Activated CD4-positive, alpha-beta T cell treated with anti-CD3 and anti-CD28 coated beads, Interleukin-2, amount 50 U/mL, for 1 hour (primary cell): ENCODE results near the gene PLEKHG4B.

Source experiments
- DNase-seq: peaks from one replicate; pipeline ENCODE4 v3.0.0-alpha.2; 2020

The PLEKHG4B gene

GRCh38 chr5:139579-140442 lies 47.8 kb downstream of the PLEKHG4B start:
- DNase-seq = no peak

DNA sequence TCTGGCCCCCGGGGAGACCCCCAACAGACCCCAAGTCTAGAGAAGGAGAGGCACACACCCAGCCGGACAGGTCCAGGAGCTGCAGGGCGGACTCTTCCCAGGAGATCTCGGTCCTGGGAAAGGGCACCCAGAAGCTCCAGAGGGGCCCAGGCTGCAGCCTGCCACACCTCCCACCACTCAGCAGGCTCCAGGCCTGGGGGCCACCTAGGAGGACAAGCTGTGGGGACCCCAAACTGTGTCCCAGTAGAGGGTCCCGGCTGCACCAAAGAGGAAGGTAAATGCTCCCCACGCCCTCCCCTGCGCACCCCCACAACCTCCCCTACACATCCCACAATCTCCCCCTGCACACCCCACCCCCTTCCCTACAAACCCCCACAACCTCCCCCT lies 48.5 kb downstream of the PLEKHG4B start:
- DNase-seq = no peak

- no peak for DNase-seq
Measured at GRCh38 chr5:141211-141610, 49.2 kb downstream of the PLEKHG4B start.

DNA sequence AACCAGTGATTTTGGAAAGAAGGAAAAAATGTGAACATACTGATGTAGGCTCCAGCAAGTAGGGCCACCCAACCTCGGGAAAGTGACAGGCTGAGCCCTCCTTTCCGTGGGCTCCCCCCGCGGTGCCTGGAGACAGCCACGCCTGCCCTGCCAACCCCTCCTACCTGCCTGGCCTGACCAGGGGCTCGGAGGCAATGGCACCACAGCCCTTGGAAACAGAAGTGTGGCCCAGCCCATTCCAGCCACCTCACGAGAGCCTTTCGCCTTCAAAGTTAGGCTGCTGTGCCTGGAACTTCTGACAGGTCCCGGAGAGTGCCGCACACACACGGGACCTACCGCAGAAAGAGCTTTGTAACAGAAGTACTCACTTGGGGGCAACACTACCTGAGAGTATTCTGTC lies 49.8 kb downstream of the PLEKHG4B start:
- DNase-seq = no peak

DNA sequence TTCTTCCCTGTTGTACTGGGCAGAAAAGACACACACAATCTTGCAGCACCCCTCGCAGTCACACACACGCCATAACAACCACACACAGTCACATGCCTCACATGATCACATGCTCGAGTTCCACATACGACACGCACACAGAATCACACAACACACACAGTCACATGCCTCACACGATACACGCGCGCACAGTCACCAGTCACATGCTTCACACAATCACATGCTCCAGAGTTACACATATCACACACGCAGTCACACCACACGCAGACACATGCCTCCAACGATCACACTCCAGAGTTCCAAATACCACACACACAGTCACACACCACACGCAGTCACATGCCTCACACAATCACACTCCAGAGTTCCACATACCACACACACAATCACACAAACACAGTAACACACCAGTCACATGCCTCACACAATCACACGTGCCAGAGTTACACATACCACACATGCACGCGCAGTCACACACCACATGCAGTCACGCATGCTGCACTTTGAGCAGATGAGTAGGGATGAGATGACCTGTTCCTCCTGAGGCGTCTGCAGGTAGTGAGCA lies 50.4 kb downstream of the PLEKHG4B start:
- no peak for DNase-seq

GRCh38 chr5:143041-143440 lies 51.1 kb downstream of the PLEKHG4B start:
- no peak for DNase-seq

GRCh38 chr5:144941-145340 lies 53.0 kb downstream of the PLEKHG4B start:
- DNase-seq = no peak

- no peak for DNase-seq
Measured at GRCh38 chr5:145585-146323, 53.8 kb downstream of the PLEKHG4B start.

DNA sequence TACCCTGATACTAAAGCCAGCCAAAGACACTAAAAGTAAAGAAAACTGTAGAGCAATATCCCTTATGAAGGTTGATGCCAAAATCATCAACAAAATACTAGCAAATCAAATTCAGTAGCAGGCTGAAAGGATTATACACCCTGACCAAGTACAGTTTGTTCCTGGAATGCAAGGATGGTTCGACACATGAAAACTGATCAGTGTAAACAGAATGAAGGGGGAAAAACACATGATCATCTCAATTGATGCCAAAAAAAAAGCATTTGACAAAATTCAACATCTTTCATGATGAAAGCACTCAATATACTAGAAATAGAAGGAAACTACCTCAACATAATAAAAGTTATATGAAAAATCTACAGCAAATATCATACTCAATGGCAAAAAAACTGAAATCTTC lies 55.8 kb downstream of the PLEKHG4B start:
- DNase-seq = no peak

DNA sequence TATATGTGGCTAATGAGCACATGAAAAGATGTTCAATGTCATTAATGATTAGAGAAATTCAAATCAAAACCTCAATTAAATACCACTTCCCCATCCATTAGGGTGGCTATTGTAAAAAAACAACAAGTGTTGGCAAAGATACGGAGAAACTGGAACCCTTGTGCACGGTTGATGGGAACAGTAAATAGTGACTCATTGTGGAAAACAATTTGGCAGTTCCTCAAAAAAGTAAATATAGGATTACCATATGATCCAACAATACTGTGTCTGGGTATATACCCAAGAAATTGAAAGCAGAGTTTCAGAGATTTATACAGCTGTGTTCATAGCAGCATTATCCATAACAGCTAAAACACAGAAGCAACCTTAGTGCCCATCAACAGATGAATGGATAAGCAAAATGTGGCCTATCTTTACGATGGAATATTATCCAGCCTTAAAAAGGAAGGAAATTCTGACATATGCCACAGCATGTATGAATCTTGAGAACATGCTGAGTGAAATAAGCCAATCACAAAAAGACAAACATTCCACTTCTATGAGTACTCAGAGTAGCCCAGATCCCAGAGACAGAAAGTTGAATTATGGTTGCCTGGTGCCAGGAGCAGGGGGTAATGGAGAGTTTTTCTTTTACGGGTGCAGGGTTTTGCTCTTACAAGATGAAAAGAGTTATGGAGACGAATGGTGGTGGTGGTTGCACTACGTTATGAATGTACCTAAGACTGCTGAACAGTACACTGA lies 57.9 kb downstream of the PLEKHG4B start:
- DNase-seq = no peak

- DNase-seq = no peak
Measured at GRCh38 chr5:150746-151145, 58.8 kb downstream of the PLEKHG4B start.

- no peak for DNase-seq
Measured at GRCh38 chr5:152077-152476, 60.1 kb downstream of the PLEKHG4B start.

DNA sequence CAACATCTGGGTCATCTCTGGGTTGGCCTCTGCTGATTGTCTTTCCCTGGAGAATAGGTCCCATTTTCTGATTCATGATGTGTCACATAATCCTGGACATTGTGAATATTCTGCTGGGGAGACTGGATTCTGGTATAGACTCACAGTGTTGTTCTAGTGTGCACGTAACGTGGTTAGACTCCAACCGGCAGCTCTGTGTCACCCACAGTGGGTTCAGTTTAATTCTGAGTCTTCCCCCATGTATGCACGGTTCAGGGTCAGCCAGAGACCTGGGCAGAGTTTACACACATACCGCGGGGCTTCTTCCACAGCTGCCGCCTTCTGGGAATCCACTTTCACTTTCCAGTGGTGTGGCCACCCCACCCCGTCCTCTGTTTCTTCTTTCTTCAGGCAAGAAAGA lies 61.3 kb downstream of the PLEKHG4B start:
- no peak for DNase-seq

DNA sequence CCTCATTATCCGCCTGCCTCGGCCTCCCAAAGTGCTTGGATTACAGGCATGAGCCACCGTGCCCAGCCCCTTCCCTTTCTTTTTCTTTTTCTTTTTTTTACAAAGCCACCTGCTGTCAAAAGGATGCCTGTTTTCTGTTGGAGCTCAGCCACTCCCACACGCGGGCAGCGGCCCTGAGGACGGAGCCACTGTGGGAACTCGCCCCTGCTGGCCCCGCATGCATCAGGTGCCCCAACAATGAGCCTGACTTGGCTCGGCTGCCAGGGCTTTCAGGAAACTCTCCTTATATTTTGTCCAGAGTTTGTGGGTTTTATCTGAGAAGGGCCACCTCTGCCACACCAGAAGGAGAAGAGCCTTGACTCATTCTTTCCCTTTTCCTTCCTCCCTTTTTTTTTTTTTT lies 62.3 kb downstream of the PLEKHG4B start:
- DNase-seq = no peak

DNA sequence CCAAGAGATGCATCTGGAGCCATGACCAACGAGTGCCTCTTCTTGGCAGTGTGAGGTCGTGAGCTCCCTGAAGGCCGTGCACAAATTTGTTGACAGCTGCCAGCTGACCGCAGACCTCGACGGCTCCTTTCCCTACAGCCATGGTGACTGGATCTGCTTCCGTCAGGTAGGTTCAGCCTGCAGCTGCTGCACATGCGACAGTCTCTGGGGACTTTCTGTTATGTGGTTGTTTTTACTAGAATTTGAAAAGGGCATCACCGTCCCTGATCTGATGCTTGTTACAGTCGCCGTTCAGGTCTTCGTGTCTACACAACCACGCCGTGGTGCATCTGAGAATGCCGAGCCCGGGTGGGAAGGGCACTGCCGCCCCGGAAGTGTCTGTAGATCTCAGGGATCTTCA lies 62.9 kb downstream of the PLEKHG4B start:
- no peak for DNase-seq

GRCh38 chr5:155651-156410 lies 63.9 kb downstream of the PLEKHG4B start:
- DNase-seq = no peak

DNA sequence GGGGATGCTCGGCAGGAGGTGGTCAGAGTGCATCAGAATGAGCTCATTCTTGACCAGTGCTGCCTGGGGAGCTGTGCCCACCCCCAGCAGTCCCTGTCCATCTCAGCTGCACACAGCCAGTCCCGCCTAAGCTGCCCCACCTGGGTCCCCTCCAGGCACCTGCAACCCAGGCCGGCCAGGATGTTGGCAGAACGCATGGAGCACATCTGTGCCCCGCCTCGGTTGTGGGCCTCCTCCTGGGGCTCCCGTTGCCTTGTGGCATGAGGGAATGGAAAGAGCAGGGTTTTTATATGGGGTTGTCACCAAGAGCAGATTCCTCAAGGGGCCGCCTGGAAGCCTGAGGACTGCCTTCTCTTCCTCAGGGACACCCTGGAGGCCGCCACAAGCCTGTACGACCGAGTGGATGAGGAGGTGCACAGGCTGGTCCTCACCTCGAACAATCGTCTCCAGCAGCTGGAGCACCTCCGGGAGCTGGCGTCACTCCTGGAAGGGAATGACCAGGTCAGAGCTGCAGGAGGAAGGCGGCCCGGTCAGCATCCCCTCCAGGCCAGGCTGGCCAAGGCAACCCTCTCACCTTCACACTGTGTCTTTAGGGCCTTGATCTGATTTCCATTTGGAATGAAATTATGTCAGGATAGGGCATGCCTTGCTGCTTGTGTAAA lies 64.6 kb downstream of the PLEKHG4B start:
- DNase-seq = no peak

- DNase-seq = no peak
Measured at GRCh38 chr5:157126-157715, 65.3 kb downstream of the PLEKHG4B start.

DNA sequence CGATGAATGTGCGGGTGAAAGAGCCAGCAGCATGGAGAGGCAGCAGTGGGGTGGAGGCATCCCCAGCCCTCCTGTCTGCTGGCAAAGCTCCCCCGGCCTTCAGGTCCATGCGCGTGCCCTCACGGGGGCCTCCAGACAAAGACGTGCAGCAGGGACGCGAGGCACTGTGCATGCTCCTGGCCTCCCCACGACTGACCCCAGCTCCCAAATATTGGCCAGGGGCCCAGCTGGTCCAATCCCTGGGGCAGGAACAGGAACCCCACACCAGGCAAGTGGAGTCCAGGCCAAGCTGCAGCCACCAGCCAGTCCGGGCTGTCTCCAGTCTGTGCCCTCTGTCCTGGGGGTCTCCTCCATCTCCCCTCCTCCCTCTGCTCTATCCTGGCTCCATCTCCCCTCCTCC lies 65.8 kb downstream of the PLEKHG4B start:
- DNase-seq = no peak

DNA sequence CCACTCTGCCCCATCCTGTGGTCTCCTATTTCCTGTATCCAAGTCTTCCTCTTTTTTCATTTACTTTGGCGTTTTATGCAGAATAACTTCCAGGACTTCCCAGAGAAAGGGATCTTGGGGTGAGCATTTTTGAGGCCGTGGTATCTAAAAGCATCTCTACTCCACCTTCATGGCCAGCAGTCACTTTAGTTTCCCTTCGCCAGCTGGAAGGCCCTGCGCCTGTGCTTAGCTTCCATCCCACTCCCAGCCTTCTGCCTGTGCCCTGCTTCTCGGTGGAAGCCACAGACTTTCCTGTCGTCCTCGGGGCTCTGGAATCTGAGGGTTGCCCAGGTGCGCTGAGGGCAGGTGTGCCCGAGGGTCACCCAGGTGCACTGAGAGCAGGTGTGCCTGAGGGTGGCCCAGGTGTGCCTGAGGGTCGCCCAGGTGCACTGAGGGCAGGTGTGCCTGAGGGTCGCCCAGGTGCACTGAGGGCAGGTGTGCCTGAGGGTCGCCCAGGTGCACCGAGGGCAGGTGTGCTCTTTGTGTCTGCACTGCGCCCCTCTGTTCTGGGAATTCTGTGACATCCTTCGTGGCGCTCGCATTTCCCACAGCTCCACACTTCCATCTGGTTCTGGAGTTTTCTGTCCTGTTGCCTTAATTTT lies 67.0 kb downstream of the PLEKHG4B start:
- no peak for DNase-seq
